Cardiac septum (tissue), 1 donor: ENCODE results near the gene TPCN1. TPM values are rescaled to one million over a fixed set of nuclear protein-coding genes. Genes with fewer than 3 reads are reported as not detected.

ENCODE experiments used
- DNase-seq: peaks from one replicate; pipeline ENCODE4 v3.0.0-alpha.2; 2020; ENCODE audit warnings: low spot score
- intact Hi-C: fragments of 100-400 bp; cut with DNase I; formaldehyde crosslinking; loops from one replicate; pipeline ENCODE4 v1.14.0; 2022
- microRNA-seq: library from miRNA; unstranded; fragments of <30 nt; microRNA quantifications from one replicate; pipeline ENCODE4 v1.2.0, GENCODE V29; 2020
- total RNA-seq: library from RNA; stranded (reverse); fragmentation: NEBNext Ultra II Directional; extraction: Animal tissue kit (Norgen Biotek cat#: 25700); gene quantifications from one replicate; pipeline ENCODE4 v1.2.1, GENCODE V29; 2021
- donor health status: DM: no; HTN: no; CAD: no.

The TPCN1 gene
- total RNA-seq, 1 donor from 2014 or later, result 77.1 TPM

DNA sequence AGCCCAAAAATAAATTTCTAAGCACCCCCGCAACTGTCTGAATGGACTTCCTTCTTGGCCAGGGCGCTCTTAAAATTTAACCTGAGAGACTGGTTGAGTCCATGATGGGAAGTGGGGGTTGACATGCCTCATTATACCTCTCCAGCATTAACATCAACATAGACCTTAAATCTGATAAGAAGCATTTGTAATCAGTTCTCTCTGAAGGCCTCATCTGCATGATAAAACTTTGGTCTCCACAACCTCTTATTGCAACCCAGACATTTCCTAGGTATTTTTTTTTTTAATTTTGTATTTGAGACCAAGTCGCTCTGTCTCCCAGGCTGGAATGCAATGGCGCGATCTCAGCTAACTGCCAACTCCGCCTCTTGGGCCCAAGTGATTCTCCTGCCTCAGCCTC lies 124.1 kb downstream of the TPCN1 start:
- intact Hi-C loops, result loop anchor here (5.0 kb wide), 1 partner anchor 133 kb away; no protein-coding TSS in a partner anchor

GRCh38 chr12:113346353-113346752 lies 125.1 kb downstream of the TPCN1 start:
- no peak for DNase-seq
- intact Hi-C loops, result loop anchor here (5.0 kb wide), 1 partner anchor 134 kb away; no protein-coding TSS in a partner anchor

More for the DNA sequence above, 124.1 kb downstream of the TPCN1 start:
- DNase-seq, result no peak

- no peak for DNase-seq
- intact Hi-C loops, result loop anchor here (5.0 kb wide), 1 partner anchor 135 kb away; no protein-coding TSS in a partner anchor
Observed at GRCh38 chr12:113347107-113347506, 125.8 kb downstream of the TPCN1 start.

DNA sequence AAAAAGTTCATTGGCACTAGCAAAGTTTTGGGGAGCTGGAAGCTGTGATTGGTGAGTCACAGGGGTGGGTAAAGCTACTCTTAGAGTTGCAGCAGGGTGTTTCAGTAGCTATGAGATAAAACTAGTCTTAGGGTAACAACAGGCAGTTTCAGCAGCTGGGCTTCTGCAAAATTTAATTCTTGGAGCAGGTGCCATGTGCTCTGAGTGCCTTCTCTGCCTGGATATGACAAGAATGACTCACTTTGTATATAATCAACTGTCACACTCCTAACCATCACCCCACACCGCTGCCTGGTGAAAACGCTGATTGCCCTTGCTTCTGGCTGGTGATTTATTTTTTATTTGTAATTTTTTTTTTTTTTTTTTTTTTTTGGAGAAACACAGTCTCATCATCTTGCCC lies 126.6 kb downstream of the TPCN1 start:
- no peak for DNase-seq
- intact Hi-C loops, result loop anchor here (5.0 kb wide), 1 partner anchor 136 kb away; no protein-coding TSS in a partner anchor

Small RNA genes within 50 kb of the gene (microRNA-seq; reads per million reads assigned to microRNA genes)
- not detected for gene MIR6762

Other genes starting within 250 kb of the TPCN1 start
- gene OAS2, start 242.9 kb upstream of the TPCN1 start, total RNA-seq, result 6.4 TPM
- gene DTX1, start 164.7 kb upstream of the TPCN1 start, total RNA-seq, result 2.6 TPM
- not detected for gene RASAL1, start 85.7 kb upstream of the TPCN1 start, total RNA-seq
- gene CFAP73, start 71.7 kb upstream of the TPCN1 start, total RNA-seq, result not detected
- 35.5 TPM for gene DDX54, start 36.0 kb upstream of the TPCN1 start, total RNA-seq
- 11.0 TPM for gene RITA1, start 35.7 kb upstream of the TPCN1 start, total RNA-seq
- 11.0 TPM for gene SLC8B1, start 113.6 kb downstream of the TPCN1 start, total RNA-seq
- gene PLBD2, start 137.1 kb downstream of the TPCN1 start, total RNA-seq, result 30.8 TPM
- 0.81 TPM for gene SDS, start 182.4 kb downstream of the TPCN1 start, total RNA-seq
- 11.5 TPM for gene SDSL, start 200.9 kb downstream of the TPCN1 start, total RNA-seq